ENCODE data around the gene SPECC1. TPM values are rescaled to one million over a fixed set of nuclear protein-coding genes. Genes with fewer than 3 reads are reported as not detected.

SPECC1 gene
- total RNA-seq, 1 donor from 2014 or later: 13.6 TPM

DNA sequence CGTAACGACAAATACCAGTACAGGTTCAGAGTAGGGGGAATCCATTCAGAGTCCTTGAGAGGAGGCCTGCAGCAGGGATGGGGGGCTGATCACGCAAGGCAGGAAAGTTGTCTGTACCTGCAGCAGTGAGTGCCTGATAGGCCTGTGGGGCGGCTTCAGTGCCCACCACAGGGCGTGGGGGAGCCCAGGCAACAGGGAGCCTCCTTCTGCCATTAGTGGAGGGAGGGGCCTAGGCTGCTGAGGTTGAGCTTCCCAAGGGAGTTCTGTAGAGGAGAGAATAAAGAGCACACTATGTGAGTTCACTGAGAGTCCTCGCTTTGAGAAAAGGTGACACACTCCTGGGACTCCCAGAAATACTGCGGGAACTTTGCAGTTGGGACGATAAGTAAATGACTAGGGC, 134.6 kb downstream of the SPECC1 start:
- Histone ChIP-seq H3K27me3 (ENCODE audit: control insufficient read depth in 3 of 3, insufficient read depth in 3 of 3, low read length in 3 of 3) (no peaks in the 10 kb centered on the region), H3K9me3 (ENCODE audit: control insufficient read depth in 3 of 3, low read length in 3 of 3) (no peaks in the 10 kb centered on the region), H3K27ac (ENCODE audit: low read depth, low read length) (no peak overlapping the region), H3K4me1 (ENCODE audit: control insufficient read depth in 3 of 3, insufficient read depth in 3 of 3, low read length in 3 of 3) (no peaks in the 10 kb centered on the region), H3K4me3 (ENCODE audit: low read length in 3 of 3) (no peak overlapping the region), H3K36me3 (ENCODE audit: control insufficient read depth in 3 of 3, insufficient read depth in 3 of 3, low read length in 3 of 3) (no peaks in the 10 kb centered on the region), H3K9ac (ENCODE audit: low read depth in 1 of 3, low read length in 3 of 3) (no peak overlapping the region)

DNA sequence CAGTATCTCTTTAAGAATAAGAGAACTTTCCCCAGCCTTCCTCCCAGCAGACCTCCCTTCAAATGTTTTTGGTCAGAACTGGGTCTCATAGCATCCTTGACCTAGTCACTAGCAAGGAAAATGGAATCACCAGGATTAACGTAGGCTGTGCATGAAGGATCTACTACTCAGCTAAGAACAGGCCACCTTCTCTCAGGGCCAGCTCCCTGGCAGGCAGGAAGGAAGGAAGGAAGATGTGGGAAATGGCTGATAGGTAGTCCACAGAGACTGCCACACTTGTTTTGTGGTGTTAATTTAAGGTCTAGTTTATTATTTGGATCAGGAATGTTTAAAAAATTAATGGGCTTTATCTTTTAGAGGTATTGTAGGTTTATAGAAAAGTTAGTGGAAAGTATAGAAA, 136.4 kb downstream of the SPECC1 start:
- H3K27ac ChIP-seq (ENCODE audit: low read depth, low read length): no peak overlapping the region
- no peaks in the 10 kb centered on the region for H3K4me1 ChIP-seq (ENCODE audit: control insufficient read depth in 3 of 3, insufficient read depth in 3 of 3, low read length in 3 of 3)
- H3K9ac ChIP-seq (ENCODE audit: low read depth in 1 of 3, low read length in 3 of 3): no peak overlapping the region
- H3K4me3 ChIP-seq (ENCODE audit: low read length in 3 of 3): no peak overlapping the region
- no peaks in the 10 kb centered on the region for H3K27me3 ChIP-seq (ENCODE audit: control insufficient read depth in 3 of 3, insufficient read depth in 3 of 3, low read length in 3 of 3)
- H3K36me3 ChIP-seq (ENCODE audit: control insufficient read depth in 3 of 3, insufficient read depth in 3 of 3, low read length in 3 of 3): no peaks in the 10 kb centered on the region
- H3K9me3 ChIP-seq (ENCODE audit: control insufficient read depth in 3 of 3, low read length in 3 of 3): no peaks in the 10 kb centered on the region

DNA sequence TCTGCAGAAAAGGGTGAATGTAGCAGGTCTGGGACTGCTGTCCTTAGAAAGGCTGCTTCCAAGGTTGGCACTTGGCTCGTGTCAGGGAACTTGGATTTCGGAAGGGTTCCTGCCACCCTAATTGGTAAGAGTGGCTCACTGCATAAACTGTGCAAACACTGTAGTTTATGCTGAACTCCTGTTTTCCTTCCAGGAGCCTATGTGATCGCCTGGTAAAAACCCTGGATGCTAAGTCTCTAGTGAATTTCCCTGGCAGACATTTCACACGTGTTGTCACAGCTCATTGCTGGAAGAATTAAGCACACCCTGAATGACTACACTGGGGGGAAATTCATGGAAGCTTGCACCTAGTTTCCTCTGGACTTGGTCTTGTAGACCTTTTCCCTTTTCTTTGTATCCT, 140.1 kb downstream of the SPECC1 start:
- H3K4me1 ChIP-seq (ENCODE audit: control insufficient read depth in 3 of 3, insufficient read depth in 3 of 3, low read length in 3 of 3): no peaks in the 10 kb centered on the region
- peaks cover 0 to 1% (median 0%) of the 10 kb centered on the region in 3 donors for H3K27me3 ChIP-seq (ENCODE audit: control insufficient read depth in 3 of 3, insufficient read depth in 3 of 3, low read length in 3 of 3)
- H3K27ac ChIP-seq (ENCODE audit: low read depth, low read length): no peak overlapping the region
- H3K9me3 ChIP-seq (ENCODE audit: control insufficient read depth in 3 of 3, low read length in 3 of 3): no peaks in the 10 kb centered on the region
- H3K9ac ChIP-seq (ENCODE audit: low read depth in 1 of 3, low read length in 3 of 3): no peak overlapping the region
- no peak overlapping the region for H3K4me3 ChIP-seq (ENCODE audit: low read length in 3 of 3)
- H3K36me3 ChIP-seq (ENCODE audit: control insufficient read depth in 3 of 3, insufficient read depth in 3 of 3, low read length in 3 of 3): no peaks in the 10 kb centered on the region

DNA sequence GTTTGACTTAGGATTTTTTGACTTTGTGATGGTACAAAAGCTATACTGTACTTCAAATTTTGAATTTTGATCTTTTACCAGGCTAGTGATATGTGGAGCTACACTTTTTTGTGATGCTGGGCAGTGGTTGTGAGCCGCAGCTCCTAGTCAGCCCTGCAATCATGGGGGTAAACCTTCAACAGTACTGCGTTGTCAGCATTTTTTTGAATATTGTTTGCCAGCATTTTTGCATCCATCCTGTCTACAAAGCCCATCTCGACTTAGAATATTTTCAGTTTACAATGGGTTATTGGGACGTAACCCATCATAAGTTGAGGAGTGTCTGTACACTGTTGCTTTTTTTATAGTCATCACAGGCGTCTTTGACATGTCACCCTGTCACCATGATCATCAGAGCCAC, 142.0 kb downstream of the SPECC1 start:
- H3K36me3 ChIP-seq (ENCODE audit: control insufficient read depth in 3 of 3, insufficient read depth in 3 of 3, low read length in 3 of 3): no peaks in the 10 kb centered on the region
- H3K4me1 ChIP-seq (ENCODE audit: control insufficient read depth in 3 of 3, insufficient read depth in 3 of 3, low read length in 3 of 3): peaks cover 0 to 3% (median 1%) of the 10 kb centered on the region in 3 donors
- H3K4me3 ChIP-seq (ENCODE audit: low read length in 3 of 3): no peak overlapping the region
- peaks cover 0 to 5% (median 0%) of the 10 kb centered on the region in 3 donors for H3K27me3 ChIP-seq (ENCODE audit: control insufficient read depth in 3 of 3, insufficient read depth in 3 of 3, low read length in 3 of 3)
- H3K9ac ChIP-seq (ENCODE audit: low read depth in 1 of 3, low read length in 3 of 3): no peak overlapping the region
- H3K27ac ChIP-seq (ENCODE audit: low read depth, low read length): no peak overlapping the region
- H3K9me3 ChIP-seq (ENCODE audit: control insufficient read depth in 3 of 3, low read length in 3 of 3): no peaks in the 10 kb centered on the region

DNA sequence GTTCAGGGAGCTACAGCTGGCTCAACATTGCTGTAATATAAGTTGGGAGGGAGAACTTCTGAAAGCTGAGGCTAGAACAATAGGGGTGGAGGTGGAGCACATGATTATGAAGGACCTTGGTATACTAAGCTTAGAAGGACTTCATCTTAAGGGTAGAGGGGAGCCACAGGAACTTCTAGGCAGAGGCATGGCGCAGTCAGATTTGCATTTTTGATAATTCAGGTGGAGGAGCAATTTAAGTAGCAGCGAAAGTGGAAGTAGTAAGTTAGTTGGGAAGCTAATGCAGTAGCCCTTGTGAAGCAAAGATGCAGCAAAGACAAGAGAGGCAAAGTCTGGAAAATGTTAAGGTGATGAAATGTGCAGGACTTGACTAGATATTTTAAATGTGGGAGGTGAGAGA, 144.1 kb downstream of the SPECC1 start:
- no peaks in the 10 kb centered on the region for H3K9me3 ChIP-seq (ENCODE audit: control insufficient read depth in 3 of 3, low read length in 3 of 3)
- H3K4me3 ChIP-seq (ENCODE audit: low read length in 3 of 3): no peak overlapping the region
- no peak overlapping the region for H3K9ac ChIP-seq (ENCODE audit: low read depth in 1 of 3, low read length in 3 of 3)
- H3K27me3 ChIP-seq (ENCODE audit: control insufficient read depth in 3 of 3, insufficient read depth in 3 of 3, low read length in 3 of 3): peaks cover 4 to 16% (median 15%) of the 10 kb centered on the region in 3 donors
- H3K27ac ChIP-seq (ENCODE audit: low read depth, low read length): no peak overlapping the region
- peaks cover 5 to 13% (median 9%) of the 10 kb centered on the region in 3 donors for H3K4me1 ChIP-seq (ENCODE audit: control insufficient read depth in 3 of 3, insufficient read depth in 3 of 3, low read length in 3 of 3)
- H3K36me3 ChIP-seq (ENCODE audit: control insufficient read depth in 3 of 3, insufficient read depth in 3 of 3, low read length in 3 of 3): no peaks in the 10 kb centered on the region

DNA sequence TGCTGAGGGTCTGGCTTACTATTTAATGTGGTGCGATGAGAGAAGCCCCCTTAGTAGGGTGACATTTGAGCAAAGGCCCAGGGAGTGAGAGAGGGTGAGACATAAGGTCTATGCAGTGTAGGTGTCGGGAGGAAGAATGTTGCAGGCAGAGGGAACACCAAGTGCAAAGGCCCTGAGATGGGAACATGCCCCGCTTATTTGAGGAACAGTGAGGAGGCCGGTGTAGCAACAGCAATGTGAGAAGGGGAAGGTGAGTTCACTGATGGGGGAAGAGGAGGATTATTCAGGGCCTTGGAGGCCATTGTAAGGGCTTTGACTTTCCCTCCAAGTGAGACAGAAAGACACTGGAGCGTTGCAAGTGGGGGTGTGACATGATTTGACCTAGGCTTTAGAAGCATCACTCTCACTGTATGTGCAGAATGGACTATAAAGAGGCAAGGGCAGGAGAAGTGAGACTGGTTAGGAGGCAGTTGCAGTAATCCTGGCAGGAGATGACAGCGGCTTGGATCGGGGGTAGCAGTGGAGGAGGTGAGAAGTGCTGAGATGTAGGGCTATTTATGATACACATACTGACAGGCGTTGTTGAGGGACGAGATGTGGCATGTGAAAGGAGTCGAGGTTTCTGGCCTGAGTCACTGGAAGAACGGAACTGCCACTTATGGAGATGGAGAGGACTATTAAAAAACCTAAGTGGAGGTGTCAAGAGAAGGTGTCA, 145.3 kb downstream of the SPECC1 start:
- H3K36me3 ChIP-seq (ENCODE audit: control insufficient read depth in 3 of 3, insufficient read depth in 3 of 3, low read length in 3 of 3): no peaks in the 10 kb centered on the region
- no peak overlapping the region for H3K9ac ChIP-seq (ENCODE audit: low read depth in 1 of 3, low read length in 3 of 3)
- peaks cover 5 to 13% (median 9%) of the 10 kb centered on the region in 3 donors for H3K4me1 ChIP-seq (ENCODE audit: control insufficient read depth in 3 of 3, insufficient read depth in 3 of 3, low read length in 3 of 3)
- no peaks in the 10 kb centered on the region for H3K9me3 ChIP-seq (ENCODE audit: control insufficient read depth in 3 of 3, low read length in 3 of 3)
- peaks cover 7 to 26% (median 22%) of the 10 kb centered on the region in 3 donors for H3K27me3 ChIP-seq (ENCODE audit: control insufficient read depth in 3 of 3, insufficient read depth in 3 of 3, low read length in 3 of 3)
- no peak overlapping the region for H3K27ac ChIP-seq (ENCODE audit: low read depth, low read length)
- H3K4me3 ChIP-seq (ENCODE audit: low read length in 3 of 3): no peak overlapping the region

DNA sequence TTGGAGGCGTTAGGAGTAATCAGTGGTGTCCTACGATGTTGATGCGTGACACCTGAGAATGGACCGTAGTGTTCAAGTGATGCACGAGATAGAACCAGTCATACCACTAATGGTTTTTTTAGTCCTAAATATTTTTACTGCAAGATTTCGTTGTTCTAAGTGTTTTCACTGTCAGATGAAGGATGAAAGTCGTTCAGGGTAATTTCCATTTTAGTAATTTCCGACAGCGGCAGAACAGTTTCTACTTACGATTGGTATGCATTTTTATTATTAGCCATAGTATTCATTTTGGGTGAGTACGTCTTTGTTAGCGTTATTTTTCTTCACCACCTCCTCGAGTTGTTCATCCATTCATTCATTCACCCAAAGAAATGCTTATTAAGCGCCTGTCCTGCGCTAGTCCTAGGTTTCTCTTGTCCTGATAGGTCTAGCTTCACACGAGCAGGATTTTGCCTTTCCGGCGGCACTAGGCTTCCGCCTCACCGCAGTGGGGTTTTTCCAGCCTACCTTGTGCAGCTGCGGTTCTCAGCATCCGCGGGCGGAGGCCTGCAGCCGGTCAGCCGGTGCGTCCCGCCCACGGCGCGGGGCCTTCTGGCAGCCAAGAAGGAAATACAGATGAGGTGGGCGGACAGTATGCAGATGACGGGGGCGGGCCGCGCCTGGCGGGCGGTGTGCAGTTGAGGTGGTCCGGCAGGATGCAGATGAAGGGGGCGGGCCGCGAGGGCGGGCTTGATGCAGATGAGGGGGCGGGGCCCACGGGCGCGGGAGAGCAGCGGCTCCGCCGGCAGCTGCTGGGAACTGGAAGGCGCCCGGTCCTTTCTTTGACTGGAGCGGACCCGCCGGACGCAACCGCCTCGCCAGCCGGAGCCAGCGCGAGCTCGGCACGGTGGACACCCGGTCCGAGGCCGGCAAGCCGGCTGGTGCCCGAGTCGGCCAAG, 146.4 kb downstream of the SPECC1 start:
- no peak overlapping the region for H3K27ac ChIP-seq (ENCODE audit: low read depth, low read length)
- peaks cover 7 to 26% (median 22%) of the 10 kb centered on the region in 3 donors for H3K27me3 ChIP-seq (ENCODE audit: control insufficient read depth in 3 of 3, insufficient read depth in 3 of 3, low read length in 3 of 3)
- H3K4me3 ChIP-seq (ENCODE audit: low read length in 3 of 3): peak overlapping the region in 2 of 3 donors; percentile 64 to 66
- H3K36me3 ChIP-seq (ENCODE audit: control insufficient read depth in 3 of 3, insufficient read depth in 3 of 3, low read length in 3 of 3): no peaks in the 10 kb centered on the region
- no peaks in the 10 kb centered on the region for H3K9me3 ChIP-seq (ENCODE audit: control insufficient read depth in 3 of 3, low read length in 3 of 3)
- H3K9ac ChIP-seq (ENCODE audit: low read depth in 1 of 3, low read length in 3 of 3): no peak overlapping the region
- peaks cover 5 to 13% (median 9%) of the 10 kb centered on the region in 3 donors for H3K4me1 ChIP-seq (ENCODE audit: control insufficient read depth in 3 of 3, insufficient read depth in 3 of 3, low read length in 3 of 3)

DNA sequence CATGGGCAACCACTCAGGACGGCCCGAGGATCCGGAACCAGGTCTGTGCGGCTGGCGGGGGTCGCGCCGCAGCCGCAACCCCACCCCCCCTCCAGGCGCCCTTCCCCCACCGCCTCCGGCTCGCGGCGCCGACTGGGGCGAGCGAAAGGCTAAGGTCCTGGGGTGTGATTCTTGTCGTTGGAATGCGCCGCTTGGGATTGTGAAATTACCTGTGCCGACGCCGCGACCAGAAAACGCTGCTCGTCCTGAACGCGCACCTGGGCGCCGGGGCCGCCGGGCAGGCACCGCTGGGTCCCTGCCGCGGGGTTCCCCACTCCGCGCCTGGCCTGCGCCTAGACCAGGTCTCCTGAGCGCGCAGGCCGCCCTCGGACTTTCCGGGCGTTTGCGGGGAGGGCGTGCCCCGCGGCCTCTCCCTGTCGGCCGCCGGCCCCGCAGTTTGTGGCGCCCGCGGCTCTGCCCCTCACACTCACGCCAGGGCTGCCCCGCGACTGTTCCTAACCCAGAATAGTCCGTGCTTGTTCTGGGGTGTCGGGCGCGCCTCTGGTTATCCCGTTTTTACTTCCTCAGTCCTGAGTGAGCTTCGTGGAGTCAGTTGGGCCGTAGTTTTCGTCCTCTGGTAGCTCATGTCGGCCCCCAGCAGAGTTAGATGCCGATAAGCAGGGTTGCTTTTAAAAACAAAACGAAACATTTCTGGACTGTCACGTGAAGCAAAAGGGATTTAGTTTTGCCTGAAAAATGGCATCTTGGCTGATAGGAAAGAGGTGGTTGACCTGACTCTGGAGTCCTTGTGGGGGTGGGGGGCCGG, 147.2 kb downstream of the SPECC1 start:
- Histone ChIP-seq H3K9me3 (ENCODE audit: control insufficient read depth in 3 of 3, low read length in 3 of 3) (no peaks in the 10 kb centered on the region), H3K27me3 (ENCODE audit: control insufficient read depth in 3 of 3, insufficient read depth in 3 of 3, low read length in 3 of 3) (peaks cover 7 to 26% (median 22%) of the 10 kb centered on the region in 3 donors), H3K36me3 (ENCODE audit: control insufficient read depth in 3 of 3, insufficient read depth in 3 of 3, low read length in 3 of 3) (no peaks in the 10 kb centered on the region), H3K27ac (ENCODE audit: low read depth, low read length) (no peak overlapping the region), H3K9ac (ENCODE audit: low read depth in 1 of 3, low read length in 3 of 3) (peak overlapping the region in 2 of 3 donors; percentile 32 to 54), H3K4me3 (ENCODE audit: low read length in 3 of 3) (peak overlapping the region; percentile 50 to 66 (median 64)), H3K4me1 (ENCODE audit: control insufficient read depth in 3 of 3, insufficient read depth in 3 of 3, low read length in 3 of 3) (peaks cover 5 to 13% (median 9%) of the 10 kb centered on the region in 3 donors)

DNA sequence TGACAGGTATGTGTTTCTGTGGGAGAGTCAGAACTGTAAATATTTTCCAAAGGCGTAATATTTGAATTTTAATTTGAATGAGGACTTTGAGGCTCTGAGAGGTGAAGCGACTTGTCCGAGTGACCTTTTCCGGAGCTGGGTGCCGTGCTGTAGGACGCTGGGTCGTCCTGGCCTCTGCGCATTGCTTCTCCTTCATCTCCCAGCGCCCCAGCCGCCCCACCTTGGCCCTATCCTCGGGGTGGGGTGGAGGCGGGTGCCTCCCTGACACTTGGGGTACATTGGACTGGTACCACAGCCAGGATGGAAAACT, 147.8 kb downstream of the SPECC1 start:
- Histone ChIP-seq H3K4me3 (ENCODE audit: low read length in 3 of 3) (peak overlapping the region; percentile 50 to 66 (median 64)), H3K36me3 (ENCODE audit: control insufficient read depth in 3 of 3, insufficient read depth in 3 of 3, low read length in 3 of 3) (no peaks in the 10 kb centered on the region), H3K4me1 (ENCODE audit: control insufficient read depth in 3 of 3, insufficient read depth in 3 of 3, low read length in 3 of 3) (peaks cover 5 to 13% (median 9%) of the 10 kb centered on the region in 3 donors), H3K9me3 (ENCODE audit: control insufficient read depth in 3 of 3, low read length in 3 of 3) (no peaks in the 10 kb centered on the region), H3K27ac (ENCODE audit: low read depth, low read length) (no peak overlapping the region), H3K9ac (ENCODE audit: low read depth in 1 of 3, low read length in 3 of 3) (no peak overlapping the region), H3K27me3 (ENCODE audit: control insufficient read depth in 3 of 3, insufficient read depth in 3 of 3, low read length in 3 of 3) (peaks cover 7 to 26% (median 22%) of the 10 kb centered on the region in 3 donors)

Measured in skeletal muscle tissue (tissue), 4 donors.